ENCODE data around the gene MAN1A2. TPM values are rescaled to one million over a fixed set of nuclear protein-coding genes. Genes with fewer than 3 reads are reported as not detected.

Gene MAN1A2
- total RNA-seq, 1 experiment from 2014 or later: 21.1 TPM

DNA sequence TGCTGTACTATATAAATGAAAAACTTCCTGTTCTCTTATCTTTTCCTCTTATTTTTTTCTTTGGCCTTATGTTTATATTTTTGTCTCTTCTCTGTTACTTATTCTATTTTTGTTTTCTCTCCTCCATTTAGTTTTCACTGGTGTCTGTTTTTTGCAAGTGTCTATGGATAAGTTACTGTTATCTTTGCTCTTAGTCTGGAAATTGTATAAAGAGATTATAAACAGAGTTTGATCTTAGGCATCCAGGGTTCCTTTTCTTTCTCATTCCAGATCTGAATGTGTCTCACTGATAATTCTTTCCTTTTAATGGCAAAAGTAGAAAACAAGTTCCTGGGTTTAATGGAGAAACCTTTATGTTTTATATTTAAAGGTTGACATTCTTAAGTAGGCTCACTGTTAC is 34.5 kb downstream of the MAN1A2 start:
- TF ChIP-seq, protein P1, sequence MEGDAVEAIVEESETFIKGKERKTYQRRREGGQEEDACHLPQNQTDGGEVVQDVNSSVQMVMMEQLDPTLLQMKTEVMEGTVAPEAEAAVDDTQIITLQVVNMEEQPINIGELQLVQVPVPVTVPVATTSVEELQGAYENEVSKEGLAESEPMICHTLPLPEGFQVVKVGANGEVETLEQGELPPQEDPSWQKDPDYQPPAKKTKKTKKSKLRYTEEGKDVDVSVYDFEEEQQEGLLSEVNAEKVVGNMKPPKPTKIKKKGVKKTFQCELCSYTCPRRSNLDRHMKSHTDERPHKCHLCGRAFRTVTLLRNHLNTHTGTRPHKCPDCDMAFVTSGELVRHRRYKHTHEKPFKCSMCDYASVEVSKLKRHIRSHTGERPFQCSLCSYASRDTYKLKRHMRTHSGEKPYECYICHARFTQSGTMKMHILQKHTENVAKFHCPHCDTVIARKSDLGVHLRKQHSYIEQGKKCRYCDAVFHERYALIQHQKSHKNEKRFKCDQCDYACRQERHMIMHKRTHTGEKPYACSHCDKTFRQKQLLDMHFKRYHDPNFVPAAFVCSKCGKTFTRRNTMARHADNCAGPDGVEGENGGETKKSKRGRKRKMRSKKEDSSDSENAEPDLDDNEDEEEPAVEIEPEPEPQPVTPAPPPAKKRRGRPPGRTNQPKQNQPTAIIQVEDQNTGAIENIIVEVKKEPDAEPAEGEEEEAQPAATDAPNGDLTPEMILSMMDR (conservative IDR thresholded peaks at IDR 0.05; ENCODE audit: low read depth, low read length): no peak
- TF ChIP-seq EZH2 (IDR thresholded peaks at IDR 0.05; ENCODE audit: low read length, unreplicated experiment) (no peak), EZH2phosphoT487 (IDR thresholded peaks at IDR 0.05; ENCODE audit: borderline replicate concordance, low read length) (no peak)
- no peak overlapping the region for H3K9ac ChIP-seq (ENCODE audit: low read length)
- DNase-seq (no peak), ATAC-seq (no peak)
- no peaks in the 10 kb centered on the region for H3K4me1 ChIP-seq (ENCODE audit: insufficient read depth, low read length)
- H3K9me3 ChIP-seq (ENCODE audit: low read length): no peaks in the 10 kb centered on the region
- no peaks in the 10 kb centered on the region for H3F3A ChIP-seq (ENCODE audit: low read length, unreplicated experiment)
- no peaks in the 10 kb centered on the region for H3K9me2 ChIP-seq (replicated peaks; ENCODE audit: low read length)
- POLR2A ChIA-PET (ENCODE audit: unreplicated experiment): no interaction called here
- no peak overlapping the region for H3K4me2 ChIP-seq (ENCODE audit: low read length)
- CTCF ChIA-PET: no interaction called here
- intact Hi-C loops (cut with micrococcal nuclease): no loop called here
- H4K20me1 ChIP-seq (ENCODE audit: low read length): no peaks in the 10 kb centered on the region
- 0 out of 2 replicates have a peak, but pooled peaks cover 7% of the 10 kb centered on the region for H3K36me3 ChIP-seq (ENCODE audit: low read depth, low read length)
- peaks cover 8% of the 10 kb centered on the region for H3K79me2 ChIP-seq (ENCODE audit: low read length)
- no peak overlapping the region for H3K27ac ChIP-seq (ENCODE audit: low read length)
- no TSS peak for BruUV-seq (replicated peaks)
- no peak overlapping the region for H3K4me3 ChIP-seq (ENCODE audit: low read length)
- H3K27me3 ChIP-seq (ENCODE audit: low read length): no peaks in the 10 kb centered on the region
- H2AFZ ChIP-seq (ENCODE audit: low read length): no peak overlapping the region

DNA sequence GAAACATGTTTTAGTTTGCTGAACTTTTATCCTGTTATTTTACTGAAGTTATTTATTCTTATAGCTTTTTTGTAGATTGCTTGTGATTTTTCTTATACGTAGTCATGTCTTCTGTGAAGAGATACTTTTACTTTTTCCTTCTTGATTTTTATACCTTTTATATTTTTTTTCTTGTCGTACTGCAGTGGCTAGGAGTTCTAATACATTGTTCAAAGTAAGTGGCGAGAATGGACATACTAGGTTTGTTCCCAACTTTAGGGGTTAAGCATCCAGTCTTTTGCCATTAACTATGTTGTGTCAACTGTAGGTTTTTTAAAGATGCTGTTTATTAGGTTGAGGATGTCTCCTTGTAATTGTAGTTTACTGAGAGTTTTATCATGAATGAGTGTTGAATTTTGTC is 36.3 kb downstream of the MAN1A2 start:
- TF ChIP-seq EZH2phosphoT487 (IDR thresholded peaks at IDR 0.05; ENCODE audit: borderline replicate concordance, low read length): no peak
- no peak for TF ChIP-seq EZH2 (IDR thresholded peaks at IDR 0.05; ENCODE audit: low read length, unreplicated experiment)
- TF ChIP-seq, protein P1 (conservative IDR thresholded peaks at IDR 0.05; ENCODE audit: low read depth, low read length): no peak
- CTCF ChIA-PET: no interaction called here
- Histone ChIP-seq H3K4me2 (ENCODE audit: low read length) (no peak overlapping the region), H3K36me3 (ENCODE audit: low read depth, low read length) (peaks cover 7% of the 10 kb centered on the region; the same call in 1 of the 2 replicates), H3K27ac (ENCODE audit: low read length) (no peak overlapping the region), H3K9me3 (ENCODE audit: low read length) (no peaks in the 10 kb centered on the region), H2AFZ (ENCODE audit: low read length) (no peak overlapping the region), H3K27me3 (ENCODE audit: low read length) (no peaks in the 10 kb centered on the region), H3K9me2 (replicated peaks; ENCODE audit: low read length) (no peaks in the 10 kb centered on the region), H3K4me3 (ENCODE audit: low read length) (no peak overlapping the region), H3K9ac (ENCODE audit: low read length) (no peak overlapping the region), H3K79me2 (ENCODE audit: low read length) (peaks cover 6% of the 10 kb centered on the region), H4K20me1 (ENCODE audit: low read length) (no peaks in the 10 kb centered on the region), H3F3A (ENCODE audit: low read length, unreplicated experiment) (no peaks in the 10 kb centered on the region), H3K4me1 (ENCODE audit: insufficient read depth, low read length) (no peaks in the 10 kb centered on the region)
- no peak for DNase-seq
- no TSS peak for BruUV-seq (replicated peaks)
- intact Hi-C loops (cut with micrococcal nuclease): no loop called here
- no peak for ATAC-seq
- POLR2A ChIA-PET (ENCODE audit: unreplicated experiment): no interaction called here

- Histone ChIP-seq H3K27ac (ENCODE audit: low read length) (no peak overlapping the region), H3K4me2 (ENCODE audit: low read length) (no peak overlapping the region), H3K4me3 (ENCODE audit: low read length) (no peak overlapping the region), H3K27me3 (ENCODE audit: low read length) (no peaks in the 10 kb centered on the region), H2AFZ (ENCODE audit: low read length) (no peak overlapping the region), H3K9me3 (ENCODE audit: low read length) (no peaks in the 10 kb centered on the region), H3K79me2 (ENCODE audit: low read length) (peaks cover 6% of the 10 kb centered on the region; the same call in 1 of the 2 replicates), H3K36me3 (ENCODE audit: low read depth, low read length) (peaks cover 7% of the 10 kb centered on the region; the same call in 1 of the 2 replicates), H4K20me1 (ENCODE audit: low read length) (no peaks in the 10 kb centered on the region), H3K4me1 (ENCODE audit: insufficient read depth, low read length) (no peaks in the 10 kb centered on the region), H3F3A (ENCODE audit: low read length, unreplicated experiment) (no peaks in the 10 kb centered on the region), H3K9ac (ENCODE audit: low read length) (no peak overlapping the region), H3K9me2 (replicated peaks; ENCODE audit: low read length) (no peaks in the 10 kb centered on the region)
- ChIA-PET POLR2A (ENCODE audit: unreplicated experiment) (no interaction called here), CTCF (no interaction called here)
- ATAC-seq (no peak), DNase-seq (no peak)
- intact Hi-C loops (cut with micrococcal nuclease): no loop called here
- no peak for TF ChIP-seq EZH2 (IDR thresholded peaks at IDR 0.05; ENCODE audit: low read length, unreplicated experiment)
- TF ChIP-seq, protein P1 (conservative IDR thresholded peaks at IDR 0.05; ENCODE audit: low read depth, low read length): no peak
- no TSS peak for BruUV-seq (replicated peaks)
Measured at GRCh38 chr1:117405042-117405441, 37.8 kb downstream of the MAN1A2 start.
